Measurements from ENCODE around the gene FSIP2.
"Not testable (repeated sequence)": the region's sequence is repeated elsewhere in the genome, so short reads cannot be mapped to it uniquely, and the experiment has no call there.

Gene FSIP2

DNA sequence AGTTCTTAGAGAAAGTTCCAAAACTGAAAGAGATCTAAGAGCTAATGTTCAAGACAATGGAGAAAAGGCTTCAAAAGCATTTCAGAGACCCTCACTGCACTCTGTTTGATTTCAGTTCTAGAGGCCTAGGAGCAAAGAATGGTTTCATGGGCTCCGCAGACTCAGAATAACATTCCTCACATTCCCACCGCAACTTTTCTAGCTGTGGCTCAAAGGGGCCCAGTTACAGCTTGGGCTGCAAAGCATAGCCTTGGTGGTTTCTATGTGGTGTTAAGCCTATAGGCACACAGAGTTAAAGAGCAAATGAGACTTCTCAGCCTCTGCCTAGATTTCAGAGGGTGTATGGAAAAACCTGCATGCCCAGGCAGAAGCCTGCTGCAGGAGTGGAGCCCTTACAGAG lies 73.0 kb downstream of the FSIP2 start:
- FAIRE-seq: no peak

DNA sequence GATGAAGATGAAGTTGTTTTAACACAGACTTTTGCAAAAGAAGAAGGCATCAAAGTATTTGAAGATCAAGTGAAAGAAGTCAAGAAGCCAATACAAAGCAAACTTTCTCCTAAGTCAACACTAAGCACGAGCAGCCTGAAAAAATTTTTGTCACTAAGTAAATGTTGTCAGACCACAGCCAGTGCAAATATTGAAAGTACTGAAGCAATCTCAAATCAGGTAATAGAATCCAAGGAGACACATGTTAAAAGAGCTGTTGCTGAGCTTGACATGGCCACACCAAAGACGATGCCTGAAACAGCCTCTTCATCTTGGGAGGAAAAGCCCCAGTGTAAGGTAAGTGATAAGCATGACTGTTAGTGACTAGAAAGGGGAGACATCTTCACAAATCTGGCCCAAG lies 75.1 kb downstream of the FSIP2 start:
- FAIRE-seq: no peak

- no peak for FAIRE-seq
Measured at GRCh38 chr2:185817991-185818390, 79.4 kb downstream of the FSIP2 start.

DNA sequence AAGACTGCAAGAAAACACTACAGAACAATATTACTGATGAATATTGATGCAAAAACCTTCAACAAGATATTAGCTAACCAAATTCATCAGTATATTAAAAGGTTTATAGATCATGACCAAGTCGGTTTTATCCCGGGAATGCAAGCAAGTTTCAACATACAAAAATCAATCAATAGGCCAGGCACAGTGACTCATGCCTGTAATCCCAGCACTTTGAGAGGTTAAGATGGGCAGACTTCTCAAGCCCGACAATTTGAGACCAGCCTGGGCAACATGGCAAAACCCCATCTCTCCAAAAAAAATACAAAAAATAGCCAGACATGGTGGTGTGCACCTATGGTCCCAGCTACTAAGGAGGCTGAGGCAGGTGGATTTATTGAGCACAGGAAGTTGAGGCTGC lies 82.9 kb downstream of the FSIP2 start:
- no peak for FAIRE-seq

- no peak for FAIRE-seq
Measured at GRCh38 chr2:185823773-185824172, 85.2 kb downstream of the FSIP2 start.

GRCh38 chr2:185825557-185825956 lies 87.0 kb downstream of the FSIP2 start:
- FAIRE-seq: no peak

GRCh38 chr2:185828326-185828725 lies 89.7 kb downstream of the FSIP2 start:
- no peak for FAIRE-seq

- FAIRE-seq: peak; percentile 65
Measured at GRCh38 chr2:185833864-185834263, 95.3 kb downstream of the FSIP2 start.

DNA sequence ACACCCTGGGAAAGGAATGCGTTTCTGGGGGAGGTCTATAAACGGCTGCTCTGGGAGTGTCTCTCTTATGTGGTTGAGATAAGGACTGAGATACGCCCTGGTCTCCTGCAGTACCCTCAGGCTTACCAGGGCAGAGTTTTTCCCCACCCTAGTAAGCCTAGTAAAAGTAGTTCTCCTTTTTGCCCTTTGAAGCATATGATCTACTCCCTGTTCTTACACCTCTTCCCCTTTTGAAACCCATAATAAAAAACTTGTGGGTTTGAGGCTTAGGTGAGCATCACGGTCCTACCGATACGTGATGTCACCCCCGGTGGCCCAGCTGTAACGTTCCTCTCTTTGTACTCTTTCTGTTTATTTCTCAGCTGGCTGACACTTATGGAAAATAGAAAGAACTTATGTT lies 97.4 kb downstream of the FSIP2 start:
- no peak for FAIRE-seq

DNA sequence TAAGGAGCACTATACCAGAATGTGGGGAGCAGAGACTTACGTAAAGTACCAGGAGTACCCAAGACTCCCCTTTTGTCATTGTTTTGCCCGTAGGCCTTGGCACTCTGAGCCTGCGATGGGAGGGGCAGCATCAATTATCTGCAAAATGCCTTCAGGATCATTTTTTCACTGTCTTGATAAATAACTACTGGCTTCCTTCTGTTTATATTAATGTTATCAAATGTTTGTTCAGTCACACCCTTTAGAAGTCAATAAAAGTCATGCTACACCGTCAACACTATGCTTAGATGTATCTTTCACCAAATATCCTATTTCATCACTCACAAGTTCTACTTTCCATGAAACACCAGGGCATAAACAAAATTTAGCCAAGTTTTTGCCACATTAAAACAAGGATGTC lies 116.3 kb downstream of the FSIP2 start:
- no peak for FAIRE-seq

- FAIRE-seq: no peak
Measured at GRCh38 chr2:185857691-185858090, 119.1 kb downstream of the FSIP2 start.

DNA sequence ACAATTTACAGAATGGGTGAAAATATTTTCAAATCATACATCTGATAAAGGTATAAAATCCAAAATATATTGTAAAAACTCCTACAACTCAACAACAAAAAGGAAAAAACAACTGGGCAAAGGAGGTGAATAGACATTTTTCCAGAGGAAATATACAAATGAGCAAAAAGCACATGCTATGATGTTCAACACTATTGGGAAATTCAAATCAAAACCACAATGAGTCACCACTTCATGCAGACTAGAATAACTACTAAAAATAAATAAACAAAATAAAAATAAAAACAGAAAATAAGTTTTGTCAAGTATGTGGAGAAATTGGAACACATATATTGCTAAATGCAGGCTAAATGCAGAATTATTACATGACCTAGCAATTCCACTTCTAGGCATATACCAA lies 120.9 kb downstream of the FSIP2 start:
- FAIRE-seq: no peak

DNA sequence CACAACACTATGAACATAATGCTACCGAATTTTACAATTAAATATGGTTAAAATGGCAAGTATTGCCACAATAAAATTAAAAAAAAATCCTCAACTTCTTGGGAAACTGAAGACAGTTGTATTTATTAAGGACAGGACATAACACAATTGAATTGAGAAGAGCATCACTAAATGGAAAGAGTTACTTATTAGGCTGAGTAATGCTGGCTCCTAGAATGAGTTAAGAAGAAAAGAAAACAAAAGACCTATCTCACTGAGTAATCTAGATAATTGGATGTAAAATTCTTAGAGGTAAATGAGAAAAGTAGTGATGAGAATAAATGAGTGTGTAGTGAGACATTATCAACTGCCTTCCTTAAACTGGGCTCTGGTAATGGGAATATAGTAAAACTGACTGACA lies 121.7 kb downstream of the FSIP2 start:
- no peak for FAIRE-seq

DNA sequence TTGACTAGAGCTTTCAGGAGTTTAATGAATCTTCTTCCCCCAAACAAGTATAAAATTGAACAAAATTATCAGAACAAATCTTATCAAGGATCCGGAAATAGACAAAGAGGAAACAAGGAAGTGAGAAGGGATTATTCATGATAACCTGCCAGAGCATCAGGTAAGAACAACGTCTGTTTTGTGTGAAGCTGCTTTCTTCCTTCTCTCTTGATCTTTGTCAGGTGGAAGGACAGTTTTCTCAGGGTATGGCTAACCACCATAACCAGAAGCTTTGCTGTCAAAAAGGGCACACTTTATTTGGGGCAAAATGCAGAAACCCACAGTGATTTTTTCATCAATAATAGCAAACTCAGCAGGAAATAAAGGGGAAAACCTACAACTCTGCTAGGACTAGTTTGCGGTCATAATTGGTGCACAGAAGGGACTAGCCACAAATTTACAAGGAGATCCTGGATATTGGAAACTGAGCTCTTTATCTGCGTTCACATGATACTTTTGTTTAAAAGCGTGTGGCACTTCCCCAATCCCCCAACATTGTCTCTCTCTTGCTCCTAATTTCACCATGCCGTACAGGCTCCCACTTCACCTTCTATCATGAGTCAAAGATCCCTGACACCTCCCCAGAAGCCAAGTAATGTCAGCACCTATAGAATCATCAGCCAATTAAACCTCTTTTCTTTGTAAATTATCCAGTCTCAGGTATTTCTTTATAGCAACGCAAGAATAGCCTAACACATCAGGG lies 124.2 kb downstream of the FSIP2 start:
- FAIRE-seq: no peak

DNA sequence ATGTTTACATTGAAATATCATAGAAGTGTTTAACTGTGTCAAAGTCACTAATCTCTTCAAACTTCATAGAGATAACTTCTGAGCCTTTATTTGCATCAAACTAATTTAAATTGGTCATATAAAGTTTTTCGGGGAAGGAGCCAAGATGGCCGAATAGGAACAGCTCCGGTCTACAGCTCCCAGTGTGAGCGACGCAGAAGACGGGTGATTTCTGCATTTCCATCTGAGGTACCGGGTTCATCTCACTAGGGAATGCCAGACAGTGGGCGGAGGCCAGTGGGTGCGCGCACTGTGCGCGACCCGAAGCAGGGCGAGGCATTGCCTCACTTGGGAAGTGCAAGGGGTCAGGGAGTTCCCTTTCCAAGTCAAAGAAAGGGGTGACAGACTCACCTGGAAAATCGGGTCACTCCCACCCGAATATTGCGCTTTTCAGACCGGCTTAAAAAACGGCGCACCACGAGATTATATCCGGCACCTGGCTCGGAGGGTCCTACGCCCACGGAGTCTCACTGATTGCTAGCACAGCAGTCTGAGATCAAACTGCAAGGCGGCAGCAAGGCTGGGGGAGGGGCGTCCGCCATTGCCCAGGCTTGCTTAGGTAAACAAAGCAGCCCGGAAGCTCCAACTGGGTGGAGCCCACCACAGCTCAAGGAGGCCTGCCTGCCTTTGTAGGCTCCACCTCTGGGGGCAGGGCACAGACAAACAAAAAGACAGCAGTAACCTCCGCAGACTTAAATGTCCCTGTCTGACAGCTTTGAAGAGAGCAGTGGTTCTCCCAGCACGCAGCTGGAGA lies 126.1 kb downstream of the FSIP2 start:
- not testable (repeated sequence) for FAIRE-seq

GRCh38 chr2:185875136-185875931 lies 136.7 kb downstream of the FSIP2 start:
- no peak for FAIRE-seq

DNA sequence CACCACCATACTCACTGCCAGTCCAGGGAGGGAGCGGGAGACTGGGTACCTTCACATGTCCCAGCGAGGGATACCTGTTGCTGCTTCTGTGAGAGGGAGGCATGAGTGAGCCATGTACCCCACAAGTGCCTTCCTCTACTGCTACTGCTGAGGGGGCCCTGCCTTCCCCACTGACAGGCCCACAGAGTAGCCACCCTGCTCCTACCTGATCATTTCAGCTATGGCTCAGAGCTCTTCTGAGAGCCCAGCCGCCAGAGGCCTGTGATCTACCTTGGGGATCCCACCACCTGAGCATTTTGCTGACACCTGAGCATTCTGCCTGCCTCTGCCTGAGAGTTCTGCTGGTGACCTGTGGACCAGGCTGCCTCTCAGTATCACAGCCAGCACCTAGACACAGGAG lies 137.6 kb downstream of the FSIP2 start:
- FAIRE-seq: no peak

DNA sequence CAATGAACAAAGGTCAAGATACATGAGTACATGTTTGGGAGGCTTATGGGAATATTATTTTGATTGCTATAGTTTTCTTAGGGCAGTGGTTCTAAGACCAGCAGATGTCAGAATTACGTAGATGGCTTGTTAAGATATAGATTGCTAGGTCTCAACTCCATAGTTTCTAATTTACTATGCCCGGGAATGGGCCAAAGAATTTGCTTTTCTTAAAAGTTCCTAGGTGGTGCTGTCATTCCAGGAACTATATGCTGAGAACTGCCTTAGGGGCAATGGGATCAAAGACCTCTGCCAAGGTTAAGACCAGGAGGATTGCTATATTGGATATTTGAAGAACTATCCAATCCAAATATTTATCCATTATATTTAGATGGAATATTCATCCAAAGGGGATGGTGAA lies 141.8 kb downstream of the FSIP2 start:
- FAIRE-seq: no peak
